Neuronal stem cell (in vitro differentiated cells): Measurements from ENCODE around the gene TAP2.
A peak's percentile ranks its signal among the peaks of the same experiment; 100 is the strongest.

Experiments
- DNase-seq: peaks from one replicate; pipeline ENCODE4 v3.0.0-alpha.2; 2013; ENCODE audit warnings: low spot score
- H2AFZ ChIP-seq: one replicate; pipeline ENCODE4 v1.6.1; 2013; ENCODE audit warnings: mild to moderate bottlenecking, low read length, inconsistent platforms
- H2AK5ac ChIP-seq: 2 replicates; pipeline ENCODE4 v1.6.1; 2013; ENCODE audit warnings: low read depth, mild to moderate bottlenecking, inconsistent platforms, low read length, moderate library complexity, mixed read lengths
- H2BK120ac ChIP-seq: 2 replicates; pipeline ENCODE4 v1.6.1; 2013; ENCODE audit warnings: low read depth, mild to moderate bottlenecking, inconsistent platforms, low read length, moderate library complexity, mixed read lengths
- H2BK12ac ChIP-seq: one replicate; pipeline ENCODE4 v1.6.1; 2013; ENCODE audit warnings: low read length, inconsistent platforms
- H2BK15ac ChIP-seq: 2 replicates; pipeline ENCODE4 v1.6.1; 2013; ENCODE audit warnings: mild to moderate bottlenecking, low read length, inconsistent platforms, mixed read lengths
- H2BK5ac ChIP-seq: one replicate; pipeline ENCODE4 v1.6.1; 2013; ENCODE audit warnings: inconsistent platforms, mild to moderate bottlenecking, low read length, moderate library complexity
- H3K14ac ChIP-seq: one replicate; pipeline ENCODE4 v1.6.1; 2013; ENCODE audit warnings: low read length, inconsistent platforms
- H3K18ac ChIP-seq: 2 replicates; pipeline ENCODE4 v1.6.1; 2013; ENCODE audit warnings: low read length, inconsistent platforms
- H3K23ac ChIP-seq: 2 replicates; pipeline ENCODE4 v1.6.1; 2013; ENCODE audit warnings: low read depth, mild to moderate bottlenecking, mixed read lengths, low read length, inconsistent platforms; ENCODE audit not compliant: poor library complexity
- H3K27ac ChIP-seq: replicated peaks from 3 replicates; pipeline ENCODE4 v1.5.1; 2013; ENCODE audit warnings: low read length, inconsistent platforms
- H3K27me3 ChIP-seq, 3 experiments: 2 replicates each; pipeline ENCODE4 v1.6.1; 2013; ENCODE audit warnings: low read length in 3 of 3, mild to moderate bottlenecking in 2 of 3, inconsistent platforms in 1 of 3, low read depth in 1 of 3, mixed read lengths in 1 of 3, moderate library complexity in 1 of 3; ENCODE audit not compliant: control insufficient read depth in 3 of 3, insufficient read depth in 3 of 3
- H3K36me3 ChIP-seq, 2 donors: replicated peaks in 1 of 2; 2 replicates each; pipeline ENCODE4 v1.6.1; 2013; ENCODE audit warnings: low read length in 2 of 2; ENCODE audit not compliant: control insufficient read depth in 2 of 2, insufficient read depth in 2 of 2
- H3K4ac ChIP-seq: 2 replicates; pipeline ENCODE4 v1.6.1; 2013; ENCODE audit warnings: inconsistent platforms, mild to moderate bottlenecking, low read length, moderate library complexity
- H3K4me1 ChIP-seq, 2 donors: 1 replicate in 1 of 2; 2 replicates in 1 of 2; pipeline ENCODE4 v1.6.1; 2013; ENCODE audit warnings: low read length in 2 of 2, low read depth in 1 of 2; ENCODE audit not compliant: control insufficient read depth in 2 of 2, insufficient read depth in 1 of 2
- H3K4me2 ChIP-seq: one replicate; pipeline ENCODE4 v1.6.1; 2013; ENCODE audit warnings: mild to moderate bottlenecking, low read length, inconsistent platforms; ENCODE audit not compliant: insufficient read depth, poor library complexity, severe bottlenecking
- H3K4me3 ChIP-seq, 2 donors: 2 replicates each; pipeline ENCODE4 v1.5.1; 2013; ENCODE audit warnings: low read length in 2 of 2, mild to moderate bottlenecking in 2 of 2, inconsistent platforms in 1 of 2, moderate library complexity in 1 of 2
- H3K79me1 ChIP-seq: one replicate; pipeline ENCODE4 v1.6.1; 2013; ENCODE audit warnings: low read depth, mild to moderate bottlenecking, inconsistent platforms, low read length, moderate library complexity
- H3K9ac ChIP-seq: one replicate; pipeline ENCODE4 v1.6.1; 2013; ENCODE audit warnings: mild to moderate bottlenecking, low read depth, low read length, inconsistent platforms; ENCODE audit not compliant: poor library complexity
- H3K9me3 ChIP-seq, 2 donors: replicated peaks in 1 of 2; 2 replicates each; pipeline versions ENCODE3 to v1.6.1; 2013; ENCODE audit warnings: low read length in 2 of 2, mild to moderate bottlenecking in 2 of 2, inconsistent platforms in 1 of 2, low read depth in 1 of 2, mixed read lengths in 1 of 2, moderate library complexity in 1 of 2; ENCODE audit not compliant: control insufficient read depth in 2 of 2, insufficient read depth in 1 of 2
- H4K8ac ChIP-seq: one replicate; pipeline ENCODE4 v1.6.1; 2013; ENCODE audit warnings: low read depth, mild to moderate bottlenecking, inconsistent platforms, low read length, moderate library complexity
- H4K91ac ChIP-seq: one replicate; pipeline ENCODE4 v1.6.1; 2013; ENCODE audit warnings: low read length, low read depth, mild to moderate bottlenecking, inconsistent platforms; ENCODE audit not compliant: poor library complexity
- WGBS, 2 donors: extraction: QIAGEN DNeasy Blood & Tissue Kit; methylation state at CpG; one replicate each; pipeline ENCODE4 v1.1.7; 2013; ENCODE audit warnings: missing lambda C conversion rate in 2 of 2, mixed read lengths in 1 of 2; ENCODE audit not compliant: insufficient read length in 2 of 2, insufficient replicate concordance in 1 of 2; ENCODE audit errors: extremely low coverage in 2 of 2; 5-methylcytosine and 5-hydroxymethylcytosine counted together

Gene TAP2

DNA sequence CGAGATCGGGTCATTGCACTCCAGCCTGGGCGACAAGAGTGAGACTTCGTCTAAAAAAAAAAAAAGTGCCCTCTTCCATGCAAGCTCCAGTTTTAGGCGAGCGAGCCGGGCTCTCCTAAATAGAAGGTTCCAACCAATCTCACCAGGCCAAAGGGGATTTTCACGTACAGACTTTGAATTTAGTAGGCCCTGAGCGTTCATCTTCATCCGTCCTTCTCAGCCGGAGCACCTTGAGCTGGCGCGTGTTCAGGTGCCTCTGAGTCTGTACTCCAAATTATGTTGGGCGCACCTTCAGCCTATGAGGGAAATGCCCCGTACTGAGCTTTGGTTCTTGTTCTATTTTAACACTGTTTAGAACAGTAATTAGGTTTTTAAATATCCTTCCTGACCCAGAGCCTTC is 817 bp upstream of the TAP2 start:
- H2BK5ac ChIP-seq, result no peak overlapping the region
- no peak overlapping the region for H3K4me3 ChIP-seq
- no peak overlapping the region for H2AFZ ChIP-seq
- no peak overlapping the region for H3K23ac ChIP-seq
- H3K4me2 ChIP-seq, result no peak overlapping the region
- H3K27ac ChIP-seq, result no peak overlapping the region
- H2BK12ac ChIP-seq, result no peak overlapping the region
- H3K79me1 ChIP-seq, result no peaks in the 10 kb centered on the region
- H3K9ac ChIP-seq, result no peak overlapping the region
- peaks cover 0 to 5% of the 10 kb centered on the region in 2 donors for H3K9me3 ChIP-seq
- no peak overlapping the region for H3K18ac ChIP-seq
- no peak overlapping the region for H4K91ac ChIP-seq
- H2BK15ac ChIP-seq, result no peak overlapping the region
- no peak overlapping the region for H3K4ac ChIP-seq
- DNase-seq, result no peak
- H3K36me3 ChIP-seq, result no peaks in the 10 kb centered on the region
- peaks cover 0 to 48% (median 21%) of the 10 kb centered on the region in 3 experiments for H3K27me3 ChIP-seq
- H2AK5ac ChIP-seq, result no peak overlapping the region
- H3K14ac ChIP-seq, result no peak overlapping the region
- no peak overlapping the region for H2BK120ac ChIP-seq
- WGBS, 2 donors, result no CpG with 5 or more reads among the region's 15 CpGs
- H4K8ac ChIP-seq, result no peak overlapping the region
- H3K4me1 ChIP-seq, result peaks cover 0 to 6% of the 10 kb centered on the region in 2 donors

DNA sequence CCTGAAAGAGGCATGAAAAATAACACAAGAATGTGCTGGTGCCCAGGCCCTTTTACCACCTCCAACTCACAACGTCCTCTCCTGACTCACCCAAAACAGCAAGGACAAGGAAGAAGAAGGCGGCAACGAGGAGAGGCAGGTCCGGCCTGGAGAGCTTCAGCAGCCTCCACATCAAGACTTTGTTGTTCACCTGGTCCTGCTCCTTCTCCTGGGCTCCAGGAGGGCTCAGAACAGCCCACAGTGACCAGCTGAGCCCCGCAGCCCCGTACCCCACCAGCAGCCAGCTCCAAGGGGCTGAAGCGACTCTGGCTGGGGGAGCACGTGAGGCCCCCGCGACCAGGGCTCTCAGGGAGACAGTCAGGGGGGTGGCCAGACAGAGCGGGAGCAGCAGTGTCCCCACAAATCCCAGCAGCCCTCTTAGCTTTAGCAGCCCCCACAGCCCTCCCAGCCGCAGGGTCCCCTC is 857 bp downstream of the TAP2 start:
- no peak overlapping the region for H4K91ac ChIP-seq
- no peak overlapping the region for H3K14ac ChIP-seq
- H3K4me3 ChIP-seq, result peak overlapping the region; percentile 84 to 94
- peak overlapping the region; percentile 68 for H2BK5ac ChIP-seq
- H3K9ac ChIP-seq, result peak overlapping the region; percentile 6
- H4K8ac ChIP-seq, result no peak overlapping the region
- no peak for DNase-seq
- peak overlapping the region; percentile 76 for H3K18ac ChIP-seq
- peak overlapping the region; percentile 24 for H2BK12ac ChIP-seq
- peak overlapping the region; percentile 45 for H3K23ac ChIP-seq
- peak overlapping the region; percentile 100 for H2AFZ ChIP-seq
- peaks cover 0 to 6% of the 10 kb centered on the region in 2 donors for H3K4me1 ChIP-seq
- WGBS, 2 donors, result no CpG with 5 or more reads among the region's 12 CpGs
- H3K4me2 ChIP-seq, result peak overlapping the region; percentile 76
- H3K4ac ChIP-seq, result no peak overlapping the region
- no peaks in the 10 kb centered on the region for H3K36me3 ChIP-seq
- peaks cover 0 to 31% (median 5%) of the 10 kb centered on the region in 3 experiments for H3K27me3 ChIP-seq
- no peak overlapping the region for H2AK5ac ChIP-seq
- peaks cover 0 to 3% of the 10 kb centered on the region in 2 donors for H3K9me3 ChIP-seq
- H3K27ac ChIP-seq, result no peak overlapping the region
- no peaks in the 10 kb centered on the region for H3K79me1 ChIP-seq
- peak overlapping the region; percentile 40 for H2BK15ac ChIP-seq
- no peak overlapping the region for H2BK120ac ChIP-seq

DNA sequence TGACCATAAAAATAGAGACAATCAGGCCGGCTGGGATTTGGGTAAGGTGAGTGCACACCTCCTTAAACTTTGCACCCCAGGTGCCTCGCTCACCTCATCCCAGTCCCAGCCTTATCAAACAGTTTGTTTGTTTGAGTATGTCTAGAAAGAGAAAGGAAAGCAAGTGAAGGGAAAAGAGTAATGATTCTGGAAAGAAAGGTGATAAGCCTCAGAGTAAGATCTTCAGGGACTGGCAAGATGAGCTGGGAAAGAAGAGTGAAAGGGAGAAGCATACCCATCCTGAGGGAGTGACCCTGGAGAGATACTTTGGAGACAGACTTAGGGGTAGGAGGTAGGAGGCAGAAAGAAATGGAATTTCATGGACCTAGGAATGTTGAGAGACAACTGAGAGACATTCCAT is 1.7 kb downstream of the TAP2 start:
- no peak overlapping the region for H3K4me3 ChIP-seq
- no peak overlapping the region for H2BK120ac ChIP-seq
- no peak overlapping the region for H2BK12ac ChIP-seq
- H2AFZ ChIP-seq, result no peak overlapping the region
- H3K4me1 ChIP-seq, result peaks cover 0 to 7% of the 10 kb centered on the region in 2 donors
- peaks cover 0 to 3% of the 10 kb centered on the region in 2 donors for H3K9me3 ChIP-seq
- no peak overlapping the region for H3K23ac ChIP-seq
- H3K14ac ChIP-seq, result no peak overlapping the region
- WGBS, 2 donors, result no CpG with 5 or more reads among the region's 2 CpGs
- H3K4ac ChIP-seq, result no peak overlapping the region
- no peak overlapping the region for H3K9ac ChIP-seq
- no peak overlapping the region for H2BK5ac ChIP-seq
- no peaks in the 10 kb centered on the region for H3K36me3 ChIP-seq
- H3K4me2 ChIP-seq, result no peak overlapping the region
- no peaks in the 10 kb centered on the region for H3K79me1 ChIP-seq
- no peak for DNase-seq
- H2AK5ac ChIP-seq, result no peak overlapping the region
- no peak overlapping the region for H2BK15ac ChIP-seq
- H3K27me3 ChIP-seq, result peaks cover 0 to 23% (median 0%) of the 10 kb centered on the region in 3 experiments
- H3K18ac ChIP-seq, result no peak overlapping the region
- no peak overlapping the region for H4K8ac ChIP-seq
- no peak overlapping the region for H4K91ac ChIP-seq
- no peak overlapping the region for H3K27ac ChIP-seq

DNA sequence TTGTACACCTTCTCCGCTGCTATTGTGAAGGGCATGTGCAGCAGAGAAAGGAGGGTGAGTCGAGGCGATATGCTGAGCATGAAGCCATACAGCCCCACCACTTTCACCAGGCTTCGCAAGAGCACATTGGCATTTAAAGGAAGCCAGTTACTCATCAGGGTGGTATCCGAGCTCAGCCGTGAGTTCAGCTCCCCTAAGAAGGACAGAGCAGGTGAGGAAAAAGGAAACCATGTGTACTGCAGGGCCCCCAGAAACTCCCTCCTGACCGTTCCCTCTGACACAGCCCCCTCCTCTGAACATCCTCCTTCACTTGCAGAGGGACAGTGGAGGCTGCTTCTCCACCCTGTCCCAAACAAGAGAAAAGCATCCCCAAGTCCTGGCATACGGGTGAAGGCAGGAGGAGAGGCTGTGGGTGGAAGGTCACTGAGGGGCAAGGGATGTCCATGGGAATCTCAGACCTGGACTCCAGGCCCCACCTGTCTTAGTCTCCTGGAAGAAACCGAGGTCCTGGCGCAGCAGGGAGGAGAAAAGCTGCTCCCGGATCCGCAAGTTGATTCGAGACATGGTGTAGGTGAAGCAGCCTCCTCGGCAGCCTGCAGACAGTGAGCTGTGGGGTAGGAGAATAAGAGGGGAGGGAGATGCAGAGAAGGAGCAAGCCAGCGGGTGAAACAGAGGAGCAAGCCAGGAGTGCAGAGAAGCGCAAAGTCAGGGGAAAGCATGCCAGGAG is 3.2 kb downstream of the TAP2 start:
- Histone ChIP-seq H3K18ac (no peak overlapping the region), H3K4me3 (no peak overlapping the region), H3K79me1 (no peaks in the 10 kb centered on the region), H3K14ac (no peak overlapping the region), H3K4me1 (peaks cover 0 to 7% of the 10 kb centered on the region in 2 donors), H3K4ac (no peak overlapping the region), H2AFZ (no peak overlapping the region), H3K27me3 (peaks cover 0 to 10% (median 0%) of the 10 kb centered on the region in 3 experiments), H3K36me3 (no peaks in the 10 kb centered on the region), H2BK5ac (no peak overlapping the region), H2AK5ac (no peak overlapping the region), H3K4me2 (no peak overlapping the region), H3K23ac (no peak overlapping the region), H2BK12ac (no peak overlapping the region), H3K27ac (no peak overlapping the region), H3K9me3 (peaks cover 0 to 3% of the 10 kb centered on the region in 2 donors), H4K8ac (no peak overlapping the region), H2BK15ac (no peak overlapping the region), H2BK120ac (no peak overlapping the region), H3K9ac (no peak overlapping the region), H4K91ac (no peak overlapping the region)
- no CpG with 5 or more reads among the region's 16 CpGs for WGBS, 2 donors
- no peak for DNase-seq
